Loucy (cell line): Measurements from ENCODE around the gene SLC5A11.

Source experiments
- CTCF ChIP-seq: fragments of 200-600 bp; sonication (generic); conservative IDR thresholded peaks from 2 replicates; pipeline ENCODE4 v1.5.1; 2014; ENCODE audit warnings: mild to moderate bottlenecking, antibody characterized with exemption, low read length
- EZH2phosphoT487 ChIP-seq: fragments of 200-600 bp; IDR thresholded peaks from 2 replicates; pipeline ENCODE4 v1.6.1; 2018; ENCODE audit warnings: antibody characterized with exemption, mild to moderate bottlenecking, moderate library complexity, borderline replicate concordance

GRCh38 chr16:24822542-24822941, 23.2 kb upstream of the SLC5A11 start:
- TF ChIP-seq CTCF (no peak), EZH2phosphoT487 (no peak)
